ENCODE data around the gene EBF4.
"Not testable (repeated sequence)": the region's sequence is repeated elsewhere in the genome, so short reads cannot be mapped to it uniquely, and the experiment has no call there.

EBF4 gene

DNA sequence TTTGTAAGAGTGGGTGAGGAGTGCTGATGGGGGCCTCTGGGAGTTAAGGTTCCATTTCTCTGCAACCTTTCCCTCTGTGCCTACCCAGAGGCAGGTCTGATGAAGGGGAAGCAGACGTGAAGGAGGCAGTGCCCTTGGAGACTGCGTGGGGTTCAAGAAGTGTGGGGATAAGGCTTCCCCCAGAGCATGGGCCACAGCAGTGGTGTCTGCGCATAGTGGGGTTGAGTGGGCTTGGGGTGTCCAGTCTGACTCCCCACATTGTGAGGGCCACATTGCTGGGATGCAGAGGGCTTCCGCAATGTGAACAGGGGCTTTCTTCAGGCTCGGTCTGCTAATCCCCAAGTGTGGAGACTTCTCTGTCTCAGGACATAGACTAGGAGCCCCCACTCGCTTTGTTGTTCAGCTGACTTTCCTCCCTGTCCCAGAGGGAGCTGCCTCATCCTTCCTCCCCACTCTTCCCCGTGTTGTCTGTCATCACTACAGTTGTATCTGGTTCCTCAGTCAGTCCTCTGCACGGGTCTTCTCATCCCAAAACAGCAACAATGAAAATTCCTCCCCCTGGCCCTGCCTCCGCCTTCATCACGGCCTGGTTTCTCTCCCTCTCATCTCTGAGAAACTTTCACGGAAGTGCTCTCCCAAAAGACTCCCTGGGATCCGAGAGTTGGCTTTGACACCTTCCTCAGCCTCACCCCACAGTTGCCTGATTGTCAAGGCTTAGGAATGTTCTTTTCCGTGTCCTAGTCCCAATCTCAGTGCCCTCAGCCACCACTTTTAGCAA is 2.8 kb downstream of the EBF4 start:
- Histone ChIP-seq H3K36me3 (ENCODE audit: control insufficient read depth, low read length) (no peaks in the 10 kb centered on the region), H3K4me2 (ENCODE audit: low read length) (no peak overlapping the region), H4K20me1 (ENCODE audit: control insufficient read depth, insufficient read depth, low read depth, low read length) (no peaks in the 10 kb centered on the region), H3K27ac (ENCODE audit: low read depth, low read length) (no peak overlapping the region), H3K9me3 (ENCODE audit: control insufficient read depth, insufficient read depth, low read length) (no peaks in the 10 kb centered on the region), H3K79me2 (ENCODE audit: control insufficient read depth, low read length) (no peaks in the 10 kb centered on the region), H3K27me3 (ENCODE audit: control insufficient read depth, low read length) (peaks cover 51% of the 10 kb centered on the region), H3F3A (ENCODE audit: control insufficient read depth, insufficient read depth) (no peaks in the 10 kb centered on the region), H3K4me1 (ENCODE audit: control insufficient read depth, low read length) (no peaks in the 10 kb centered on the region), H3K9me2 (replicated peaks; ENCODE audit: control insufficient read depth, low read length) (no peaks in the 10 kb centered on the region), H3K4me3 (ENCODE audit: low read length) (no peak overlapping the region)
- no peak for TF ChIP-seq CTCF (IDR thresholded peaks at IDR 0.05; ENCODE audit: low read depth, low read length, poor library complexity, severe bottlenecking)
- TF ChIP-seq EZH2phosphoT487 (IDR thresholded peaks at IDR 0.05; ENCODE audit: borderline replicate concordance, low read length), result no peak

GRCh38 chr20:2695984-2696525 is 3.5 kb downstream of the EBF4 start:
- not testable (repeated sequence) for H3K4me3 ChIP-seq (ENCODE audit: low read length); H3K4me2 ChIP-seq (ENCODE audit: low read length); H3K79me2 ChIP-seq (ENCODE audit: control insufficient read depth, low read length); H4K20me1 ChIP-seq (ENCODE audit: control insufficient read depth, insufficient read depth, low read depth, low read length); H3K36me3 ChIP-seq (ENCODE audit: control insufficient read depth, low read length); H3F3A ChIP-seq (ENCODE audit: control insufficient read depth, insufficient read depth); H3K27ac ChIP-seq (ENCODE audit: low read depth, low read length); H3K9me3 ChIP-seq (ENCODE audit: control insufficient read depth, insufficient read depth, low read length); H3K9me2 ChIP-seq (replicated peaks; ENCODE audit: control insufficient read depth, low read length); H3K4me1 ChIP-seq (ENCODE audit: control insufficient read depth, low read length)
- H3K27me3 ChIP-seq (ENCODE audit: control insufficient read depth, low read length), result peaks cover 46% of the 10 kb centered on the region

GRCh38 chr20:2696646-2697045 is 4.1 kb downstream of the EBF4 start:
- Histone ChIP-seq H3K27ac (ENCODE audit: low read depth, low read length) (no peak overlapping the region), H3K4me3 (ENCODE audit: low read length) (no peak overlapping the region), H3K27me3 (ENCODE audit: control insufficient read depth, low read length) (peaks cover 40% of the 10 kb centered on the region), H3K79me2 (ENCODE audit: control insufficient read depth, low read length) (no peaks in the 10 kb centered on the region), H3K9me3 (ENCODE audit: control insufficient read depth, insufficient read depth, low read length) (no peaks in the 10 kb centered on the region), H4K20me1 (ENCODE audit: control insufficient read depth, insufficient read depth, low read depth, low read length) (no peaks in the 10 kb centered on the region), H3K4me1 (ENCODE audit: control insufficient read depth, low read length) (no peaks in the 10 kb centered on the region), H3K4me2 (ENCODE audit: low read length) (no peak overlapping the region), H3F3A (ENCODE audit: control insufficient read depth, insufficient read depth) (no peaks in the 10 kb centered on the region), H3K9me2 (replicated peaks; ENCODE audit: control insufficient read depth, low read length) (no peaks in the 10 kb centered on the region), H3K36me3 (ENCODE audit: control insufficient read depth, low read length) (no peaks in the 10 kb centered on the region)
- TF ChIP-seq EZH2phosphoT487 (IDR thresholded peaks at IDR 0.05; ENCODE audit: borderline replicate concordance, low read length) (no peak), CTCF (IDR thresholded peaks at IDR 0.05; ENCODE audit: low read depth, low read length, poor library complexity, severe bottlenecking) (no peak)

DNA sequence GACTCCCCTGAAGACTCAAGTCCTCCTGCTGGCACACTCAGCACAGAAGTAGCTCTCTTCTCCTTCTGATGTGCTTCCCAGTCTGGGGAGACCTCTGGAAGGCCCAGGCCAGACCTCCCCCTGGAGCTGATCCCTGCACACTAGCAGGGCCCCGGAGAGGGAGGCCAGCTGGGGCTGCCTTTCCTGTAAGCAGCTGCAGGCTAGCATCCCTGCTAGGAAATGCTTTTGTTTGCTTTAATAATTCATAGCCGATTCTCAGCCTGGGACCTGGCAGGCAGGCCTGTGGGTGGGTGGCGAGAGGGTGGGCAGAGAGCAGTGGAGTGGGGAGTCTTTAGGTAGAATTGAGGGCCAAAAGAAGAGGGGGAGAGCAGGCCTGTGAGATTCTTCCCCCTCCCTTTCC is 5.2 kb downstream of the EBF4 start:
- Histone ChIP-seq H3K9me2 (replicated peaks; ENCODE audit: control insufficient read depth, low read length) (no peaks in the 10 kb centered on the region), H3K79me2 (ENCODE audit: control insufficient read depth, low read length) (no peaks in the 10 kb centered on the region), H3K27ac (ENCODE audit: low read depth, low read length) (no peak overlapping the region), H3K4me2 (ENCODE audit: low read length) (no peak overlapping the region), H3K27me3 (ENCODE audit: control insufficient read depth, low read length) (peaks cover 33% of the 10 kb centered on the region), H3K9me3 (ENCODE audit: control insufficient read depth, insufficient read depth, low read length) (no peaks in the 10 kb centered on the region), H4K20me1 (ENCODE audit: control insufficient read depth, insufficient read depth, low read depth, low read length) (no peaks in the 10 kb centered on the region), H3K4me3 (ENCODE audit: low read length) (no peak overlapping the region), H3K4me1 (ENCODE audit: control insufficient read depth, low read length) (no peaks in the 10 kb centered on the region), H3K36me3 (ENCODE audit: control insufficient read depth, low read length) (no peaks in the 10 kb centered on the region), H3F3A (ENCODE audit: control insufficient read depth, insufficient read depth) (no peaks in the 10 kb centered on the region)
- TF ChIP-seq CTCF (IDR thresholded peaks at IDR 0.05; ENCODE audit: low read depth, low read length, poor library complexity, severe bottlenecking) (no peak), EZH2phosphoT487 (IDR thresholded peaks at IDR 0.05; ENCODE audit: borderline replicate concordance, low read length) (no peak)

Data from DOHH2 (cell line).